Measurements from ENCODE around the gene NFATC2IP. TPM values are rescaled to one million over a fixed set of nuclear protein-coding genes. Genes with fewer than 3 reads are reported as not detected.

The NFATC2IP gene
- total RNA-seq, 1 experiment from 2014 or later: 58.2 TPM

GRCh38 chr16:28912558-28912957 is 38.2 kb upstream of the NFATC2IP start:
- intact Hi-C loops (cut with micrococcal nuclease; ENCODE audit: unreplicated experiment): no loop called here

GRCh38 chr16:28913946-28914724 is 36.6 kb upstream of the NFATC2IP start:
- Histone ChIP-seq H3K4me1 (no peaks in the 10 kb centered on the region), H3K36me3 (ENCODE audit: control insufficient read depth, insufficient read depth, low read length) (no peaks in the 10 kb centered on the region; the same call in 1 of the 2 replicates), H3K9me3 (no peaks in the 10 kb centered on the region), H3K27me3 (replicated peaks; ENCODE audit: control insufficient read depth, insufficient read depth, low read length) (no peaks in the 10 kb centered on the region), H3K4me3 (ENCODE audit: low read depth, low read length) (no peak overlapping the region)
- intact Hi-C loops (cut with micrococcal nuclease; ENCODE audit: unreplicated experiment): no loop called here
- CTCF ChIA-PET: interaction anchor here (1.3 kb wide), 1 partner anchor 10 kb away, joined by 3 read pairs; no protein-coding TSS in a partner anchor
- POLR2A ChIA-PET: no interaction called here
- Mint-ChIP-seq H3K4me1 (ENCODE audit: low read depth, unreplicated experiment) (peaks cover 7% of the 10 kb centered on the region), H3K4me3 (ENCODE audit: unreplicated experiment) (no peak overlapping the region), H3K36me3 (ENCODE audit: insufficient read depth, unreplicated experiment) (peaks cover 31% of the 10 kb centered on the region), H3K9me3 (ENCODE audit: unreplicated experiment) (no peaks in the 10 kb centered on the region), H3K27ac (ENCODE audit: unreplicated experiment) (no peak overlapping the region), H3K27me3 (ENCODE audit: insufficient read depth, unreplicated experiment) (no peaks in the 10 kb centered on the region)
- no peak for DNase-seq
- TF ChIP-seq CTCF (IDR thresholded peaks at IDR 0.05; ENCODE audit: insufficient read depth in 1 of 2, low read depth in 1 of 2, low read length in 1 of 2, severe bottlenecking in 1 of 2, unreplicated experiment in 1 of 2): no peak
- BruUV-seq (replicated peaks): no TSS peak

More at GRCh38 chr16:28912558-28912957, 38.2 kb upstream of the NFATC2IP start:
- Mint-ChIP-seq H3K9me3 (ENCODE audit: unreplicated experiment) (no peaks in the 10 kb centered on the region), H3K36me3 (ENCODE audit: insufficient read depth, unreplicated experiment) (peaks cover 31% of the 10 kb centered on the region), H3K27ac (ENCODE audit: unreplicated experiment) (no peak overlapping the region), H3K4me1 (ENCODE audit: low read depth, unreplicated experiment) (peaks cover 7% of the 10 kb centered on the region), H3K27me3 (ENCODE audit: insufficient read depth, unreplicated experiment) (no peaks in the 10 kb centered on the region), H3K4me3 (ENCODE audit: unreplicated experiment) (no peak overlapping the region)
- no peak for DNase-seq
- Histone ChIP-seq H3K9me3 (no peaks in the 10 kb centered on the region), H3K36me3 (ENCODE audit: control insufficient read depth, insufficient read depth, low read length) (no peaks in the 10 kb centered on the region; the same call in 1 of the 2 replicates), H3K27me3 (replicated peaks; ENCODE audit: control insufficient read depth, insufficient read depth, low read length) (no peaks in the 10 kb centered on the region), H3K4me1 (no peaks in the 10 kb centered on the region), H3K4me3 (ENCODE audit: low read depth, low read length) (no peak overlapping the region)
- ChIA-PET POLR2A (no interaction called here), CTCF (no interaction called here)
- TF ChIP-seq CTCF (IDR thresholded peaks at IDR 0.05; ENCODE audit: insufficient read depth in 1 of 2, low read depth in 1 of 2, low read length in 1 of 2, severe bottlenecking in 1 of 2, unreplicated experiment in 1 of 2): no peak
- no TSS peak for BruUV-seq (replicated peaks)

GRCh38 chr16:28915181-28915580 is 35.6 kb upstream of the NFATC2IP start:
- peaks cover 36% of the 10 kb centered on the region for H3K36me3 Mint-ChIP-seq (ENCODE audit: insufficient read depth, unreplicated experiment)
- TF ChIP-seq CTCF (IDR thresholded peaks at IDR 0.05; ENCODE audit: insufficient read depth in 1 of 2, low read depth in 1 of 2, low read length in 1 of 2, severe bottlenecking in 1 of 2, unreplicated experiment in 1 of 2): no peak
- Histone ChIP-seq H3K36me3 (ENCODE audit: control insufficient read depth, insufficient read depth, low read length) (no peaks in the 10 kb centered on the region; the same call in 1 of the 2 replicates), H3K4me1 (no peaks in the 10 kb centered on the region), H3K4me3 (ENCODE audit: low read depth, low read length) (no peak overlapping the region), H3K9me3 (no peaks in the 10 kb centered on the region), H3K27me3 (replicated peaks; ENCODE audit: control insufficient read depth, insufficient read depth, low read length) (no peaks in the 10 kb centered on the region)
- H3K4me1 Mint-ChIP-seq (ENCODE audit: low read depth, unreplicated experiment): peaks cover 7% of the 10 kb centered on the region
- no TSS peak for BruUV-seq (replicated peaks)
- H3K9me3 Mint-ChIP-seq (ENCODE audit: unreplicated experiment): no peaks in the 10 kb centered on the region
- intact Hi-C loops (cut with micrococcal nuclease; ENCODE audit: unreplicated experiment): no loop called here
- H3K27ac Mint-ChIP-seq (ENCODE audit: unreplicated experiment): no peak overlapping the region
- DNase-seq: no peak
- ChIA-PET POLR2A (no interaction called here), CTCF (no interaction called here)
- no peaks in the 10 kb centered on the region for H3K27me3 Mint-ChIP-seq (ENCODE audit: insufficient read depth, unreplicated experiment)
- no peak overlapping the region for H3K4me3 Mint-ChIP-seq (ENCODE audit: unreplicated experiment)
